ENCODE data around the gene OXSR1.
"Not testable (repeated sequence)": the region's sequence is repeated elsewhere in the genome, so short reads cannot be mapped to it uniquely, and the experiment has no call there.

The OXSR1 gene

GRCh38 chr3:38163841-38164642, 1.3 kb upstream of the OXSR1 start:
- FAIRE-seq (no peak), DNase-seq (ENCODE audit: low spot score) (no peak)

DNA sequence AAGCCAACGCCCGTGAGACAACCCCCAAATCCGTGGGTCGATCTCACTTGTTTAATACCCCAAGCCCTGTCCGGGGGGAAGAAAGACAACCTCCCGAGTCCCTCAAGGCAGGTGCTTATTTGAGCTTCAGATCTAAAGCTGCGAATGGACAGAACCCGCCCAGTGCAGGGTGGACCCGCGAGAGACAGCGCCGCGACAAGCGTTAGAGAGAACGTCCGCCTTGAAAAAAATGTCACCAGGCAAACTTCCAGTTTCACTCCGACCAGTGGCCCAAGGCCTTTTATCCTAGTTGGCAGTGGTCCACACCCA, 740 bp upstream of the OXSR1 start:
- no peak for DNase-seq (ENCODE audit: low spot score)
- FAIRE-seq, result no peak

DNA sequence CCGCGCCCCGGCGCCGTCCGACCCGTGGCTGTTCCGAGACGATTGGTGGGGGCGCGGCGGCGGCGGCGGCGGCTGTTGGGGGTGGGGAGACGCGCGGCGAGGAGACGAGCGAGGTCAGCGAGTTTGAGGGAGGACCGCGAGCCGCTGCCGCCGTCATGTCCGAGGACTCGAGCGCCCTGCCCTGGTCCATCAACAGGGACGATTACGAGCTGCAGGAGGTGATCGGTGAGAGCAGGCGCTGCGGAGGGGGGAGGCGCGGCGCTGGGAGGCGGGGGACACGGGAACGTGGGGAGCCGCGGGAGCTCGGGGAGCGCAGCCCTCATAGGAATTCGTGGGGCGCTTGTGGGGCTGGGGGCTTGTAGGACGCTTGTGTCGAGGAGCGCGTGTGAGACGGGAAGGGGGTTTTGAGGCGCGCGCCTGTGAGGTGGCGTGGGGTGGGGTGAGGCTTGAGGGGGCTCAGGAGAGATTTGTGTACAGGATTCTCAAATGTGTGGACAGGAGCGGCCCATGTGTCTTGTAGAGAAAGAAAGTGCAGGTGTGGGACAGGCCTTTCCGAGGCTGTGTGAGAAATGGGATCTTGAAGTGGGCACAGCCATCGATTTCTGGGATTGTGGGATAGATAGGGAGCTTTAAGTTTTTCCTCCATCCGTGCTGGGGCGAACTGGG, 518 bp downstream of the OXSR1 start:
- peak; percentile 61 for DNase-seq (ENCODE audit: low spot score)
- FAIRE-seq, result no peak

DNA sequence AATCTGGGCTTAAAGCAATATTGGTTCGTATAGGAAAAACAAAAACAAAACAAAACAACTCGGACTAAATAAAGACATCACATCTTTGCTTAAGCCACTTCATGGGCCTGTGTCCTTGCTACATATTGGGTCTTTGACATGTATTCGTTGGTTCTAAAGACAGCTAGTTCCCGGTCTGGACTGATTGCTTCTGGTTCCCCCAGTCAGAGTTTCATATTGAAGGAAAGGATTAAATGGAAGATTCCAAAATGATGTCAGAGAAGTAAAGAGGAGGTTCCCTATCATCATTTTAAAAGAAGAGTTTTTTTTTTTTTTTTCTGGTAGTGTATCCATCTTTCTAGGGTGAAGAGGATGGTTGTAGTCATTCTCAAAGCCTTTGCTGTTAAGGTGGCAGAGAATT, 2.3 kb downstream of the OXSR1 start:
- FAIRE-seq, result no peak

DNA sequence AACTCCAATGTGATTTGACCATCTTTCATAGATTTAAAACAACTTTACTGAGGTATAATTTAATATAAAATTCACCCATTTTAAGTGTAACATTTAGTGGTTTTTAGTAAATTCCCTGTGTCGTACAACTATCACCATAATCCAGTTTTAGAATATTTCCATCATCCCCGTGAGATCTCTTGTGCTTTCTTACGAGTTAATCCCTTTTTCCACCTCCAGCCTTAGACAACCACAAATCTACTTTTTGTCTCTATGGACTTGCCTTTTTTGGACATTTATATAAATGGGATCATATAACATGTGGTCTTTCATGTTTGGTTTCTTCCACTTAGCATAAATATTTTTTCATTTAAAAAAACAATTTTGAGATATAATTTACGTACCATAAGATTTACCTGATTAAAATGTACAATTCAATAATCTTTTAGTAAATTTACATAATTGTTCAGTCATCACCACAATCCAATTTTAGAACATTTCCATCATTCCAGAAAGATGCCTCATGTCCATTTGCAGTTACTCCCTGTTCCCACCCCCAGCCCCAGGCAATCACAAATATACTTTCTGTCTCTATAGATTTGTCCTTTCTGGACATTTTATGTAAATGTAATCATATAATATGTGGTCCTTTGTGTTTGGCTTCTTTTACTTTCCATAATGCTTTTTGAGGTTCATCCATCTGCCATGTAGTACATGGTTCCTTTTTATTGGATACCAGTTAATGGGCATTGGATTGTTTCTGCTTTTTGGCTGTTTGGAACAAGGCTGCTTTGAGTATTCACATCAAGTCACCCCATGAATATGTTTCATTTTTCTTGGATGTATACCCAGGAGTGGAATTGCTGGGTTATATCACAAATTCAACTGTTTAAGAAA, 3.1 kb downstream of the OXSR1 start:
- no peak for DNase-seq (ENCODE audit: low spot score)
- FAIRE-seq, result no peak

More for the DNA sequence above, 2.3 kb downstream of the OXSR1 start:
- DNase-seq (ENCODE audit: low spot score), result no peak

DNA sequence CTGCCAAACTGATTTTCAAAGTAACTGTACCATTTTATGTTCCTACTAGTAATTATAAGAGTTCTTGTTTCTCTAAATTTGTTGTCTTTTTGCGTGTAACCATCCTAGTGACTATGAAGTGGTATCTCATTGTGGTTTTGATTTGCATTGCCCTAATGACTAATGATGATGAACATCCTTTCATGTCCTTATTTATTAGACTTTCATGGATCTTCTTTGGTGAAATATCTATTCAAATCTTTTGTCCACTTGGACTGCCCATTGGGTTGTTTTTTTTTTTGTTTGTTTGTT, 3.6 kb downstream of the OXSR1 start:
- DNase-seq (ENCODE audit: low spot score) (no peak), FAIRE-seq (no peak)

DNA sequence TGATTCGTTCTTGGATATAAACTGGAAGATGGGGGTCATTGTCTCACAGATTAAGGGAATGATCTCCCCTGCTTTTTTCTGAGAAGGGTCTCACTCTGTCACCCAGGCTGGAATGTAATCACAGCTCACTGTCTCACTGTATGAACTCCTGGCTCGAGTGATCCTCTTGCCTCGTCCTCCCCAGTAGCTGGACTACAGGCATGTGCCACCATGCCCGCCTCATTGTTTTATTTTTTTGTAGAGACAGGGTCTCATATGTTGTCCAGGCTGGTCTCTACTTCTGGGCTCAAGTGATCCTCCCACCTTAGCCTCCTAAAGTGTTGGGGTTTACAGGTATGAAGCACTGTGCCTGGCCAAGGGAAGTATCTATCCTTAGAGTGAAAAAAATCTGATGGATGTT, 5.4 kb downstream of the OXSR1 start:
- FAIRE-seq, result no peak
- no peak for DNase-seq (ENCODE audit: low spot score)

- DNase-seq (ENCODE audit: low spot score), result no peak
- FAIRE-seq, result no peak
Measured at GRCh38 chr3:38171622-38172021, 6.3 kb downstream of the OXSR1 start.

GRCh38 chr3:38173834-38174418, 8.6 kb downstream of the OXSR1 start:
- FAIRE-seq, result no peak
- no peak for DNase-seq (ENCODE audit: low spot score)

GRCh38 chr3:38177181-38177580, 11.8 kb downstream of the OXSR1 start:
- FAIRE-seq, result no peak
- DNase-seq (ENCODE audit: low spot score), result no peak

GRCh38 chr3:38186781-38187180, 21.4 kb downstream of the OXSR1 start:
- DNase-seq (ENCODE audit: low spot score) (no peak), FAIRE-seq (no peak)

DNA sequence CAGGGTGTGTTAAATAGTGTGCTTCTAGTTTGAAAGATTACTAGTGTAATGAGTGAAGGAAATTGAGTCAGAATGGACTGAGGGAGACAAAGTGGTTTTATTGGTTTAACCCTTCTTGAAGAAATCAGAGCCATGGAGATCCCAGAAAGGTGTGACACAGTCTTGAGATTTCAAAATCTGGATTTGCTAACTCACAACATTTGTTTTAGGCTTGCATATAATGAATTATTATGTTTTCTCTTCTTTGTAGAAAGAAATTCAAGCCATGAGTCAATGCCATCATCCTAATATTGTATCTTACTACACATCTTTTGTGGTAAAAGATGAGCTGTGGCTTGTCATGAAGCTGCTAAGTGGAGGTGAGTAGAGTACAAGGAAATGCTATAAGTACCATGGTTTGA, 25.1 kb downstream of the OXSR1 start:
- no peak for FAIRE-seq
- DNase-seq (ENCODE audit: low spot score), result no peak

DNA sequence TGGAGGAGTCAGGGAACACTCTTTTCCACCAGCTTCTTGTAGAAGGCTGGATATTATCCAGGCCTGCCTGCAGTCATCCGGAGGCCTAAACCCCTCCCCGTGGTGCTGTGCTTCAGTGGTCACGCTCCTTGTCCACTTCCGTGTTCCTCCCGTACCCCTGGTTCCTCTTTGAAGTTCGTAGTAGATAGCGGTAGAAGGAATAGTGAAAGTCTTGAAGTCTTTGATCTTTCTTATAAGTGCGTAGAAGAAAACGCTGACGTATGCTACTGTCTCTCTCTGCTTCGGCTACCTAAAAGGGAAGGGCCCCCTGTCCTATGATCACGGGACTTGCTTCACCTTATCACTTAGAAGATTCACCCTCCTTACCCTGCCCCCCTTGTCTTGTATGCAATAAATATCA, 37.6 kb downstream of the OXSR1 start:
- FAIRE-seq; DNase-seq (ENCODE audit: low spot score): not testable (repeated sequence)

DNA sequence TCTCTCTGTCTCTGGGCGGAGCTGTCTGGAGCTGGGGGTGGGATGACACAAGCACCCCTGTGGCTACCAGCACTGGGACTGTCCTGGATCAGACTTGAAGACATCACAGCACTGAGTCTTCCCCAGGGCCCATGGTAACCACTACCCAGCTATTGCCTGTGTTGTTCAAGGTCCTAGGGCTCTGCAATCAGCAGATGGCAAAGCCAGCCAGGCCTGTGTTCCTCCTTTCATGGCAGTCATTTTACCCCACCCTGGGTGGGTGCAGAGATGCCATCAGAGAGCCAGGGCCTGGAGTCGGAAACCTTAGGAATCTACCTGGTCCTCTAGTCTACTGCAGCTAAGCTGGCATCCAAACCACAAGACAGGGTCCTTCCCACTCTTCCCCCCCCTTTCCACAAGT, 38.4 kb downstream of the OXSR1 start:
- DNase-seq (ENCODE audit: low spot score), result no peak
- FAIRE-seq, result no peak

GRCh38 chr3:38204599-38205471, 39.5 kb downstream of the OXSR1 start:
- FAIRE-seq, result no peak
- DNase-seq (ENCODE audit: low spot score), result no peak

- no peak for DNase-seq (ENCODE audit: low spot score)
- FAIRE-seq, result no peak
Measured at GRCh38 chr3:38205472-38205805, 40.1 kb downstream of the OXSR1 start.

DNA sequence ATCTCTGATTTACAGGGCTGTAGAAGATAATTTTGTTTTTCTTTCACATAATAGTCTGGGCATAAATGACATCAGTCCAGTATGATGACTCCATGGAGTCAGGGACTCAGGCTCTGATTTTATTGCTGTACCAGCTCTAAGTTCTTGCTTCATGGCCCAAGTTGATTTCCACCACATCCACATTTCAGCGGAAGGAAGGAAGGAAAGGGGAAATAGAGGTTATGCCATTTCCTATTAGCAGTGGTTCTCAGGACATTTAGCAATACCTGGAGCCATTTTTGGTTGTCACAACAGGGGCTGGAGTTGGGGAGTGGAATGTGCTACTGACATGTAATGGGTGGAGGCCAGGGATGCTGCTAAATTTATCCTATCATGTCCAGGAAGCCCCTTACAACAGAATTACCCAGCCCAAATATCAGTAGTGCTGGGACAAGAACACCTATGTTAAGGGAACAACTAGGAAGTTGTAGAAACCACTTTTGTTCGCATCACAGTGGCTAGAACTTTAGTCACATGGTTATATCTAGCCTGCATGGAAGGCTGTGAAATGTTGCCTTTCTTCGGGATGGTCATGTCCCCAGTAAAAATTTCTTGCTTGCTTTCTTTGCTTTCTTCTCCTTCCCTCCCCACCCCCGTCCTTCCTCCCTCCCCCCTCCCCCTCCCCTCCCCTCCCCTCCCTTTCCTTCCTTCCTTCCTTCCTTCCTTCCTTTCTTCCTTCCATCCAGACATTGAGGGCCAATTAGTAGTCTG, 42.1 kb downstream of the OXSR1 start:
- DNase-seq (ENCODE audit: low spot score) (no peak), FAIRE-seq (no peak)

DNA sequence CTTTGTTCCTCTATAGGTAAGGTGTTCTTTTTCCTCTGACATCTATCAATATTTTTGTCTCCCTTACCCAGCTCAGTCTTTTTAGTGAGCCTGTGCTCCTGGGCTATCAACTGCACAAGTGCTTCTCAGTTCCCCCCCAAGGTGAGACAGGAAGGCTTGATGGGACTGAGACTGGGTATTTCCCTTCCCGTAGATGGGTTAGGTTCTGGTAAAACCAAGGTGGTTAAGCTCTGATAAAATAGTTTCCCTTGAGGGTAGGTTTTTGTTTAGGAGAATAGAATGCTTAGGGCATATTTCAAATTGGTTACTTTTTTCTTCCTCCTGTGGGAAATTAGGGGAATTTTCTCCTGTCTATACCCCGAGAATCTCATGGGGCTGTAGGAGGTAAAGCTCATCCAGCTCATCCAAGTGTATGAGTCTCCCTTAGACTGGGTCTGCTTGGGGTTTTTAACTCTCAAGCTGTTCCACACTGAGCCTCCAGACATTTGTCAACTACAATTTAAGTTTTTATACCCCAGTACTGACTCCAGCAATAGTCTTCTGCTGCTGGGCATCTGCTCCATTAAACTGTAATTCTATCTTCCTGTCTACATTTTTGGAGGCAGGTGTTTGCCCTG, 44.9 kb downstream of the OXSR1 start:
- no peak for FAIRE-seq

GRCh38 chr3:38212141-38212540, 46.8 kb downstream of the OXSR1 start:
- DNase-seq (ENCODE audit: low spot score) (no peak), FAIRE-seq (no peak)

More for the DNA sequence above, 44.9 kb downstream of the OXSR1 start:
- no peak for DNase-seq (ENCODE audit: low spot score)

DNA sequence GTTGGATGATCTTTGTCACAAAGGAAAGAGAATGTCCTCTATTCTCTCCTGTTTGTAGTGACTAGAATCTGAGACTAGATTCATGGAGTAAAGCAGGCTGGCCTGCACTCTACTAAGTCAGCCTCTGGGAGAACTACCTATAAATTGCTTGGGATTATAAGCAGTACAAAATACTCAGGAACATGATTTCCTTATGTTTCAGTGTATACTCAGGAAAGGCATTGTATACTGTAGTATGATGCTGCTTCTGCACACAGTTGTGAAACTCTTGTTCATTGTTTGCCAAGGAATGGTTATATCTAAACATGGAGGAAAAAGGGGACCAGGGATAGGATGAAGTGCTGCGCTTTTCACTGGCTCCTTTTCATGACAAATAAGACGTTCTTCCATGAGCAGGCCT, 49.2 kb downstream of the OXSR1 start:
- DNase-seq (ENCODE audit: low spot score), result no peak
- FAIRE-seq, result no peak

Measured in urothelium cell line (cell line).